Loucy (cell line): ENCODE measurements around the gene SPPL3.

Experiments used
- CTCF ChIP-seq: fragments of 200-600 bp; sonication (generic); conservative IDR thresholded peaks from 2 replicates; pipeline ENCODE4 v1.5.1; 2014; ENCODE audit warnings: mild to moderate bottlenecking, antibody characterized with exemption, low read length
- EZH2phosphoT487 ChIP-seq: fragments of 200-600 bp; IDR thresholded peaks from 2 replicates; pipeline ENCODE4 v1.6.1; 2018; ENCODE audit warnings: antibody characterized with exemption, mild to moderate bottlenecking, moderate library complexity, borderline replicate concordance

GRCh38 chr12:120791669-120792176 lies 112.4 kb downstream of the SPPL3 start:
- no peak for TF ChIP-seq CTCF
- TF ChIP-seq EZH2phosphoT487, result no peak
